Measurements from ENCODE around the gene STXBP1. TPM values are rescaled to one million over a fixed set of nuclear protein-coding genes. Genes with fewer than 3 reads are reported as not detected.

Gene STXBP1
- polyA plus RNA-seq, 3 donors = 0.27 to 0.59 TPM; not detected in 1

GRCh38 chr9:127733614-127734013 is 121.5 kb downstream of the STXBP1 start:
- Histone ChIP-seq H3K9me3 (replicated peaks in 1 of 2; ENCODE audit: control insufficient read depth in 1 of 2, insufficient read depth in 1 of 2, low read length in 2 of 2) (no peaks in the 10 kb centered on the region), H3K9ac (ENCODE audit: insufficient read depth, low read length, poor library complexity, severe bottlenecking) (no peak overlapping the region), H3K4me1 (ENCODE audit: control insufficient read depth in 1 of 2, insufficient read depth in 2 of 2, low read length in 2 of 2) (peaks cover 19 to 25% of the 10 kb centered on the region in 2 donors), H3K27ac (ENCODE audit: low read depth in 1 of 2, low read length in 2 of 2) (peak overlapping the region in 1 of 2 donors; percentile 90), H3K27me3 (ENCODE audit: control insufficient read depth in 2 of 2, insufficient read depth in 2 of 2, low read length in 2 of 2) (no peaks in the 10 kb centered on the region), H3K4me2 (replicated peaks; ENCODE audit: extremely low read depth, low read length, poor library complexity, severe bottlenecking) (peak overlapping the region; percentile 74), H2AFZ (ENCODE audit: insufficient read depth, low read depth, low read length, poor library complexity, severe bottlenecking) (no peak overlapping the region), H3K79me2 (ENCODE audit: insufficient read depth, low read length) (no peaks in the 10 kb centered on the region), H4K20me1 (ENCODE audit: insufficient read depth, low read length) (peaks cover 47% of the 10 kb centered on the region), H3K36me3 (replicated peaks in 1 of 2; ENCODE audit: control insufficient read depth in 1 of 2, insufficient read depth in 2 of 2, low read length in 2 of 2) (peaks cover 25 to 43% of the 10 kb centered on the region in 2 donors), H3K4me3 (replicated peaks in 1 of 3; ENCODE audit: low read depth in 2 of 3, low read length in 3 of 3) (no peak overlapping the region)
- no peak for TF ChIP-seq CTCF (IDR thresholded peaks at IDR 0.05)
- DNase-seq = peak in 1 of 3 donors; percentile 30
- peak overlapping the region; percentile 63 to 95 (median 86) for H3K27ac Mint-ChIP-seq
- 0% methylated on average over 1 of the region's 2 CpGs for WGBS (ENCODE audit: insufficient coverage)
- H3K36me3 Mint-ChIP-seq = peaks cover 27 to 50% of the 10 kb centered on the region in 2 donors
- peaks cover 0 to 1% (median 0%) of the 10 kb centered on the region in 7 donors for H3K9me3 Mint-ChIP-seq
- H3K27me3 Mint-ChIP-seq (ENCODE audit: low read depth in 3 of 3) = peaks cover 0 to 3% (median 0%) of the 10 kb centered on the region in 3 donors
- peaks cover 17% of the 10 kb centered on the region for H3K4me1 Mint-ChIP-seq
- intact Hi-C loops (cut with micrococcal nuclease) = loop anchor here (1.0 to 5.0 kb wide), 5 partner anchors 37 to 229 kb away; no protein-coding TSS in a partner anchor
- H3K4me3 Mint-ChIP-seq = no peak overlapping the region

- Histone ChIP-seq H3K4me2 (replicated peaks; ENCODE audit: extremely low read depth, low read length, poor library complexity, severe bottlenecking) (peak overlapping the region; percentile 74), H3K4me1 (ENCODE audit: control insufficient read depth in 1 of 2, insufficient read depth in 2 of 2, low read length in 2 of 2) (peaks cover 19 to 25% of the 10 kb centered on the region in 2 donors), H3K79me2 (ENCODE audit: insufficient read depth, low read length) (no peaks in the 10 kb centered on the region), H3K27ac (ENCODE audit: low read depth in 1 of 2, low read length in 2 of 2) (peak overlapping the region; percentile 76 to 90), H3K9ac (ENCODE audit: insufficient read depth, low read length, poor library complexity, severe bottlenecking) (peak overlapping the region; percentile 95), H2AFZ (ENCODE audit: insufficient read depth, low read depth, low read length, poor library complexity, severe bottlenecking) (no peak overlapping the region), H3K4me3 (replicated peaks in 1 of 3; ENCODE audit: low read depth in 2 of 3, low read length in 3 of 3) (peak overlapping the region in 2 of 3 experiments; percentile 46 to 76), H3K27me3 (ENCODE audit: control insufficient read depth in 2 of 2, insufficient read depth in 2 of 2, low read length in 2 of 2) (no peaks in the 10 kb centered on the region), H3K36me3 (replicated peaks in 1 of 2; ENCODE audit: control insufficient read depth in 1 of 2, insufficient read depth in 2 of 2, low read length in 2 of 2) (peaks cover 31 to 50% of the 10 kb centered on the region in 2 donors), H3K9me3 (replicated peaks in 1 of 2; ENCODE audit: control insufficient read depth in 1 of 2, insufficient read depth in 1 of 2, low read length in 2 of 2) (no peaks in the 10 kb centered on the region), H4K20me1 (ENCODE audit: insufficient read depth, low read length) (peaks cover 54% of the 10 kb centered on the region)
- H3K27me3 Mint-ChIP-seq (ENCODE audit: low read depth in 3 of 3) = peaks cover 0 to 3% (median 0%) of the 10 kb centered on the region in 3 donors
- peaks cover 17% of the 10 kb centered on the region for H3K4me1 Mint-ChIP-seq
- H3K4me3 Mint-ChIP-seq = peak overlapping the region; percentile 75 to 81
- intact Hi-C loops (cut with micrococcal nuclease) = loop anchor here in 1 of 2 donors (1.0 to 5.0 kb wide), 4 partner anchors 37 to 229 kb away; no protein-coding TSS in a partner anchor
- DNase-seq = no peak
- peaks cover 0 to 1% (median 0%) of the 10 kb centered on the region in 7 donors for H3K9me3 Mint-ChIP-seq
- H3K27ac Mint-ChIP-seq = peak overlapping the region; percentile 86 to 95 (median 90)
- WGBS (ENCODE audit: insufficient coverage) = 68% methylated on average over 22 of the region's 22 CpGs
- no peak for TF ChIP-seq CTCF (IDR thresholded peaks at IDR 0.05)
- H3K36me3 Mint-ChIP-seq = peaks cover 33 to 57% of the 10 kb centered on the region in 2 donors
Observed at GRCh38 chr9:127734247-127734746, 122.2 kb downstream of the STXBP1 start.
